Astrocyte of the cerebellum (primary cell): ENCODE data around the gene SETD1A.
A peak's percentile ranks its signal among the peaks of the same experiment; 100 is the strongest.
"Not testable (repeated sequence)": the region's sequence is repeated elsewhere in the genome, so short reads cannot be mapped to it uniquely, and the experiment has no call there.

Experiments
- DNase-seq: peaks from one replicate; pipeline ENCODE4 v3.0.0-alpha.2; 2011; ENCODE audit warnings: low read depth
- H3K4me3 ChIP-seq: 2 replicates; pipeline ENCODE4 v1.5.1; 2011; ENCODE audit warnings: mild to moderate bottlenecking, low read depth, low read length, moderate library complexity
- CTCF ChIP-seq: IDR thresholded peaks from 2 replicates; pipeline ENCODE4 v1.5.1; 2012; ENCODE audit warnings: low read length, low read depth, moderate library complexity, mild to moderate bottlenecking; ENCODE audit errors: missing control alignments
- in situ Hi-C: cut with HindIII; loops from 2 replicates; pipeline ENCODE4 v1.10.0; 2017; ENCODE audit warnings: low sequenced_read_pairs

SETD1A gene

GRCh38 chr16:30929167-30929566 lies 28.4 kb upstream of the SETD1A start:
- DNase-seq, result no peak
- no peak for TF ChIP-seq CTCF
- in situ Hi-C loops, result loop anchor here (25.0 kb wide), 1 partner anchor 133 kb away; the partner anchor contains the start of genes ZNF646 and ZNF668
- no peak overlapping the region for H3K4me3 ChIP-seq

DNA sequence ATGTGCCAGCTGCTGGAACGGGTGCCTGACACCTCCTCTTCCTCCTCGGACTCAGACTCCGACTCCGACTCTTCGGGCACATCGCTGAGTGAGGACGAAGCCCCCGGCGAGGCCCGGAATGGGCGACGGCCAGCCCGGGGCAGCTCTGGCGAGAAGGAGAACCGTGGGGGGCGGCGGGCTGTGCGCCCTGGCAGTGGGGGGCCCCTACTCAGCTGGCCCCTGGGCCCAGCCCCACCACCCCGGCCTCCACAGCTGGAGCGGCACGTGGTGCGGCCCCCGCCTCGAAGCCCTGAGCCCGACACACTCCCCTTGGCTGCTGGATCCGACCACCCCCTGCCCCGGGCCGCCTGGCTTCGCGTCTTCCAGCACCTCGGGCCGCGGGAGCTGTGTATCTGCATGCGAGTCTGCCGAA lies 27.4 kb upstream of the SETD1A start:
- no peak for TF ChIP-seq CTCF
- DNase-seq, result no peak
- in situ Hi-C loops, result loop anchor here (25.0 kb wide), 1 partner anchor 132 kb away; the partner anchor contains the start of genes ZNF646 and ZNF668
- no peak overlapping the region for H3K4me3 ChIP-seq

DNA sequence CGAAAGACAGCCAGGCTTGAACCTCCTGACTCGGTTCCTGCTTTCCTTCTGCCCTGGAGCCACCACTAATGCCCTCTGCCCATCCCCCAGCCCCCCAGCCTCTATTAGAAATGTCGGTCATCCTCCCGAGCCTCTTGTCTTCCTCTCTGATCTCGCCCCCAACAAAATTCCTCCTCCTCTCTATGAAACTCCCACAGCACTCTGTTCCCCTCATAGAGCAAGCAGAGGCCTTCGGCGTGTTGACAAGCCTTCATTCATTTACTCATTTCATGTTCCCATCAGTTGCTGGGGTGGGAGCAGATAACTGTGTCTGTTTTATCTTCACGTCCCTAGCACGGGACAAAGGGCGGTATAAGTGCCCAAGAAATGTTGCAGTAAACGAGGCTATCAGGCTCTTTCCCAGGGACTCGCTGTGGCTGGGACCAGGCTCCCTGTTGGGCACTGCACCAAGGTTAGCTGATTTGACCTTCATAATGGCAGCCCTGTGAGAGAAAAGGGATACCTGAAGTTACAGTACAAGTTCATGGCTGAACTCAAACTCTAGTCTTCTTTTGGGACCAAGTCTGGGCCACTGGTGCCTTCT lies 26.4 kb upstream of the SETD1A start:
- no peak for DNase-seq
- H3K4me3 ChIP-seq, result no peak overlapping the region
- TF ChIP-seq CTCF, result no peak
- in situ Hi-C loops, result loop anchor here (25.0 kb wide), 1 partner anchor 131 kb away; the partner anchor contains the start of genes ZNF646 and ZNF668

GRCh38 chr16:30934827-30935557 lies 22.6 kb upstream of the SETD1A start:
- no peak for DNase-seq
- no peak overlapping the region for H3K4me3 ChIP-seq
- TF ChIP-seq CTCF, result peak; percentile 58
- in situ Hi-C loops, result loop anchor here (25.0 kb wide), 1 partner anchor 127 kb away; the partner anchor contains the start of genes ZNF646 and ZNF668

DNA sequence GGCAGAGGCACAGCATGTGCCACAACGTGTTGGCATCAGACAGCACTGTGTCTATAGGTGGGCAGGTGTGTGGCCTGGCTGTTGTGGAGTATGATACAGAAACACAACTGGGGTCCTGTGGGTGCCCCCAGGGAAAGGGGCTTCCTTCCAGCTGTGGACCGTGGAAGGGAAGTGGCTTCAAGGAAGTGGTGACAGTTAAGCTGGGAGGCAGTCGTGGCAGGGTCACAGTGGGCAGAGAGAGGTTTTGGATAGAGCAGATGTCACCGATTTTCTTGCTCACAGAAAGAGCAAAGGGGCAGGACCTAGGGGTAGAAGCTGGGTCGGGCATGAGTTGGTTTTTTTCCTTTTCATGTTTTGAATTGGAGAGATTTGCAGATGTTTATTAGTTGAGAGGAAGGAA lies 19.9 kb upstream of the SETD1A start:
- DNase-seq, result no peak
- no peak overlapping the region for H3K4me3 ChIP-seq
- no peak for TF ChIP-seq CTCF
- in situ Hi-C loops, result loop anchor here (25.0 kb wide), 1 partner anchor 125 kb away; the partner anchor contains the start of genes ZNF646 and ZNF668

DNA sequence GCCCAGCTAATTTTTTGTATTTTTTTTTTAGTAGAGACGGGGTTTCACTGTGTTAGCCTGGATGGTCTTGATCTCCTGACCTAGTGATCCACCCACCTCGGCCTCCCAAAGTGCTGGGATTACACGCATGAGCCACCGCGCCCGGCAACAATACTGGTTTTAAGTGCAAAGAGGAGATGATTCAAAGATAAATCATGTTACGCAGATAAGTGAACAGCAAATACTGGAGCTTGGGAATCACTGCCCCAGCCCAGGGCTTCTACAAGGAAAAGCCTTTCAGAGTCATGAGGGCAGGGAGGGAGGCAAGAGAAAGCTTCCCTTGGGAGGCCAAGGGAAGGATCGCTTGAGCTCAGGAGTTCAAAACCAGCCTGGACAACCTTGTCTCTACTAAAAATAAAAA lies 18.0 kb upstream of the SETD1A start:
- DNase-seq, H3K4me3 ChIP-seq: not testable (repeated sequence)
- in situ Hi-C loops, result loop anchor here (25.0 kb wide), 1 partner anchor 123 kb away; the partner anchor contains the start of genes ZNF646 and ZNF668
